GM10248 (cell line): ENCODE results near the gene IRF8.

Experiments
- CTCF ChIA-PET: fragments of 300-600 bp; sonication (Branson Sonifier 250); formaldehyde crosslinking; extraction: SDS; loops from one replicate; lab custom pipeline; 2021; ENCODE audit warnings: antibody characterized with exemption; lab: Yijun Ruan, JAX
- POLR2A ChIA-PET: fragments of 350-650 bp; sonication (Branson Sonifier 250); formaldehyde crosslinking; extraction: SDS; loops from one replicate; lab custom pipeline; 2020; ENCODE audit warnings: antibody characterized with exemption; lab: Yijun Ruan, JAX
- DNase-seq: peaks from one replicate; pipeline ENCODE4 v3.0.0; 2012; ENCODE audit errors: extremely low spot score
- TF ChIP-seq, protein P1 (sequence below): IDR thresholded peaks from 2 replicates; pipeline ENCODE4 v1.5.1; 2012; ENCODE audit warnings: mild to moderate bottlenecking, low read depth; ENCODE audit errors: extremely low read depth, missing control alignments, control extremely low read depth

IRF8 gene

GRCh38 chr16:85910854-85911247, 11.9 kb downstream of the IRF8 start:
- ChIA-PET POLR2A (interaction anchor here (1.1 kb wide), 1 partner anchor 12 kb away, joined by 3 read pairs; the partner anchor contains the start of gene IRF8), CTCF (interaction anchor here (1.9 to 4.0 kb wide), 3 partner anchors 13 to 89 kb away, joined by 4 to 23 read pairs (median 6); no protein-coding TSS in a partner anchor)
- TF ChIP-seq, protein P1, sequence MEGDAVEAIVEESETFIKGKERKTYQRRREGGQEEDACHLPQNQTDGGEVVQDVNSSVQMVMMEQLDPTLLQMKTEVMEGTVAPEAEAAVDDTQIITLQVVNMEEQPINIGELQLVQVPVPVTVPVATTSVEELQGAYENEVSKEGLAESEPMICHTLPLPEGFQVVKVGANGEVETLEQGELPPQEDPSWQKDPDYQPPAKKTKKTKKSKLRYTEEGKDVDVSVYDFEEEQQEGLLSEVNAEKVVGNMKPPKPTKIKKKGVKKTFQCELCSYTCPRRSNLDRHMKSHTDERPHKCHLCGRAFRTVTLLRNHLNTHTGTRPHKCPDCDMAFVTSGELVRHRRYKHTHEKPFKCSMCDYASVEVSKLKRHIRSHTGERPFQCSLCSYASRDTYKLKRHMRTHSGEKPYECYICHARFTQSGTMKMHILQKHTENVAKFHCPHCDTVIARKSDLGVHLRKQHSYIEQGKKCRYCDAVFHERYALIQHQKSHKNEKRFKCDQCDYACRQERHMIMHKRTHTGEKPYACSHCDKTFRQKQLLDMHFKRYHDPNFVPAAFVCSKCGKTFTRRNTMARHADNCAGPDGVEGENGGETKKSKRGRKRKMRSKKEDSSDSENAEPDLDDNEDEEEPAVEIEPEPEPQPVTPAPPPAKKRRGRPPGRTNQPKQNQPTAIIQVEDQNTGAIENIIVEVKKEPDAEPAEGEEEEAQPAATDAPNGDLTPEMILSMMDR = no peak
- no peak for DNase-seq

DNA sequence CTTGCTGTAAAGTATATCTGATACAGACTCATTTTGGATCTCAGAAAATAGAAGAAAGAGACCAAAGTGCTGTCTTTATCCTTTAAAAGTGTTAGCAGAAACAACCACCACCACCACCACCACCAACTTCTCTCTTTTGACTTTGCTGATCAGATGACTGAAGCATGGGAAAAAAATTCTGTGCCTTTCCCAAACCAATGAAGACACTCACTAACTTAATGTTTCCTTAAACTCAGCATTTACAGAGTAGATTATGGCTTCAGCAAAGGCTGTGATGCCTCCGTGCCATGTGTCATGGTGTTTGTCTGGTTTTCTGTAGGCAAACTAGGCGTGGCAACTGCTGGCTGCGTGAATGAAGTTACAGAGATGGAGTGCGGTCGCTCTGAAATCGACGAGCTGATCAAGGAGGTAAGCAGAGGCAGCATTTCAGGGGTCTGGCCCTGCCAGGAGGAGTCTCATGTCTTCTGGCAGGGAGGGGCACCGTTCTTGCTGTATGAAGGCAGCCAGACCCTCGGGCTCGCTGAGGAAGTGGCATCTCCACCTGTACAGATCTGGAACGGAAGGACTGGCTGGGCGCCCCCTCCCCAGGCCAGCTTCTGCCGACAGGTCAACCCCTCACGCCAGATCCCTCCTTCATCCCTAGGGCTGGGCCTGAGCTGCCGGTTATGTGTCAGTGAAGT, 12.4 kb downstream of the IRF8 start:
- CTCF ChIA-PET = interaction anchor here (1.2 to 2.9 kb wide), 5 partner anchors 12 to 92 kb away, joined by 3 to 9 read pairs (median 5); partner anchors contain the start of gene IRF8
- TF ChIP-seq, protein P1 = no peak
- no peak for DNase-seq
- POLR2A ChIA-PET = interaction anchor here (1.1 kb wide), 2 partner anchors 9 to 12 kb away, joined by 3 to 10 read pairs; partner anchors contain the start of gene IRF8

DNA sequence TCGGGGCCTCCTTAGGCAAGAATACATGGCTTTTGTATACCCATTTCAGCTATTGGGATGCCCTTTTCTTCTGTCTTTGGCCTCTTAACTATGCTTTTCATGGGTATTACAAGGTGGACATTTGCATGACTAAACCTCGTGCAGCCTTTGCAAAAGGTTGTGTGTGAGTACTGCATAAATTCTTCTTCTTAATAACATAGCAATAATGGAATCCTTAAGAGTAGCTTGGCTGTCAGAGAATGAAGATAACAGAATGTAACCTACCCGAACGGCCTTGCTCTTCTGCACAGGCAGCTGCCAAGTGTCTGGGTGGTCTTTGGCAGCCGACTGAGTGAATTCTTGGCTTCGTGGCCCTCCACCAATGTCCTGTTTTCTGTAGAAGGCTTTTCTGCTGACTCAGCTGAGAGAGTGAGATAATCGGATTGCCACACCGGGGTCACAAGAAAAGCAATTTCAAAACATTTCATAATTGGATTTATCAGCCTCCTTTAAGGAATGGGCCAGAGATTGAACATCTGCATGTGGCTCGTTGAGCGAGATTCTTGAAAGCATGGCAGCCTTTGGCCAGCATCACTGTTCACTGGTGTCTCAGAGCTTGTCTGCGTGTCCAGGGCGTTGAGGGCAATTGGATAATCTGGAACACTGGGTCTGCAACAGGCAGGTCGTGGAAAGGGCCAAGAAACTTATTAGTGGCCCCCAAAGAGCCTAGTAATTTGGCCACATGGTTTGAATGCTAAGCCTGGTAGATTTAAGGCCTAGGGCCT, 13.4 kb downstream of the IRF8 start:
- ChIA-PET POLR2A (interaction anchor here (1.1 to 1.8 kb wide), 4 partner anchors 10 to 78 kb away, joined by 3 to 10 read pairs (median 3); partner anchors contain the start of gene IRF8), CTCF (interaction anchor here (1.1 to 5.3 kb wide), 7 partner anchors 9 to 93 kb away, joined by 3 to 25 read pairs (median 5); partner anchors contain the start of gene IRF8)
- TF ChIP-seq, protein P1 = no peak
- no peak for DNase-seq

DNA sequence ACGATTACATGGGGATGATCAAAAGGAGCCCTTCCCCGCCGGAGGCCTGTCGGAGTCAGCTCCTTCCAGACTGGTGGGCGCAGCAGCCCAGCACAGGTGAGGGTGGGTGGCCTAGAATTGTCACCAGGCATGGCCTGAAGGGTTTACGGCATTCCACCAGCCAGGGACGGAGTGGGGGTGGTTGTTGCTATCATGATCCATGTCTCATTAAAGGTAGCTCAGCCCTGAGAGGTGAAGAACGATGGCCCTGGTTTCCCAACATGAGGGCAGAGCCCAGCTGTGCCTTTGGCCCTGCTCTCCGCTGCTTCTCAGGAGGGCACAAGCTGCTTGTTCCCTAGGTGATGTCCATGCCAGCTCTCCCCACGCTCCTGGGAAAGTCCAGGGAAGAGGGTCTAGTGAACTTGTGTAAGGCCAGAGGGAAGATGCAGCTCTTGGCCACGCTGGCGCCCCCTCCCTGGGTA, 14.2 kb downstream of the IRF8 start:
- ChIA-PET POLR2A (interaction anchor here (0.6 to 1.8 kb wide), 5 partner anchors 11 to 87 kb away, joined by 3 to 5 read pairs (median 3); no protein-coding TSS in a partner anchor), CTCF (interaction anchor here (1.1 to 5.3 kb wide), 7 partner anchors 10 to 94 kb away, joined by 3 to 25 read pairs (median 4); partner anchors contain the start of gene IRF8)
- no peak for DNase-seq
- TF ChIP-seq, protein P1 = no peak

DNA sequence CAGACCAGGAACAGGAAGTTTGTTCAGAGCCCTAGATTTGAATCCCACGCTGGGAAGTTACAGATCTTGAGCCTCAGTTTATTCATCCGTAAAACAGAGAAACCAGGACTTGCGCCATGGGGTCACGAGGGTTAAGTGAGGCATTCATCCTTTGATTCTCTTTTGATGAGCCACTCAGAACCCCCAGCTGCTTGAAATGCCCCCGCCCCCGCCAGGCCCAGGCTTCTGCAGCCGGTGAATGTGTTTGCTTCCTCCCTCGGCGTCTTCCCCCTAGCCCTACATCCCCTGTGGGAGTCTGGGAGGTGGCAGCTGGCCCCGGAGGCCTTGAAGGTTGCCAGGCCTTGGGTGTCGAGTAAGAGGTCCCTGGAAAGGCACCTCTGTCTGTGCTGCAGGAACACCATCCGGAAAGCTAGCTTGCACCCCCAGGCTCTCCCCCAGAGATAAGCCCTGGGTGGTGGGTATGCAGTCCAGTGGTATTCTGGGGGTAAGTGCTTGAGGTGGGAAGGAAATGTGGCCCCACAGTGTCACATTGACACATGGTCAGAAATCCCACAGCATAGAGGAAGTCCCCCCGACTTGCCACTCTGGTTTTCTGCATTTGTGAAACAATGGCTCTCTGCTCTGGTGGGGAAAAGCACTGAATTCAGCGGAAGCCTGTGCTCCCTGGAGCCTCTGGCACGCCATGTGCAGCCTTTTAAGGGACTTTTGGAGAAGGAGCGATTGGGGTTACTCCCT, 14.9 kb downstream of the IRF8 start:
- POLR2A ChIA-PET = interaction anchor here (0.6 to 1.8 kb wide), 6 partner anchors 11 to 88 kb away, joined by 3 to 5 read pairs (median 3); no protein-coding TSS in a partner anchor
- DNase-seq = no peak
- TF ChIP-seq, protein P1 = no peak
- CTCF ChIA-PET = interaction anchor here (1.1 to 5.8 kb wide), 9 partner anchors 10 to 94 kb away, joined by 3 to 27 read pairs (median 7); partner anchors contain the start of gene IRF8
